Gastroesophageal sphincter (tissue), 4 donors: ENCODE data around the gene MSLN. TPM values are rescaled to one million over a fixed set of nuclear protein-coding genes. Genes with fewer than 3 reads are reported as not detected.

Experiments
- ATAC-seq: fragments of 150-250 bp; one replicate; pipeline ENCODE4 v1.9.1; 2016; ENCODE audit warnings: mild to moderate bottlenecking, moderate library complexity
- H3K27ac ChIP-seq, 4 donors: fragments of 200-600 bp; sonication (generic) in 3 of 4; 1 replicate in 3 of 4; 2 replicates in 1 of 4; pipeline ENCODE4 v1.5.1; 2016 to 2019
- H3K27me3 ChIP-seq: fragments of 200-600 bp; sonication (generic); one replicate; pipeline ENCODE4 v1.5.1; 2019
- H3K36me3 ChIP-seq, 2 donors: fragments of 200-600 bp; sonication (generic); one replicate each; pipeline ENCODE4 v1.5.1; 2019; ENCODE audit warnings: control low read depth in 1 of 2
- H3K4me1 ChIP-seq, 3 donors: fragments of 200-600 bp; sonication (generic); 1 replicate in 2 of 3; 2 replicates in 1 of 3; pipeline ENCODE4 v1.5.1; 2016 to 2019; ENCODE audit warnings: control low read depth in 2 of 3
- H3K4me3 ChIP-seq, 2 donors: fragments of 200-600 bp; sonication (generic); one replicate each; pipeline ENCODE4 v1.5.1; 2019; ENCODE audit warnings: mild to moderate bottlenecking in 1 of 2, moderate library complexity in 1 of 2
- H3K9me3 ChIP-seq, 3 donors: fragments of 200-600 bp; sonication (generic); one replicate each; pipeline ENCODE4 v1.5.1; 2017 to 2019; ENCODE audit warnings: control low read depth in 2 of 3
- EP300 ChIP-seq: sonication (generic); formaldehyde crosslinking; IDR thresholded peaks from one replicate; pipeline ENCODE4 v1.6.1; 2017; ENCODE audit warnings: antibody characterized with exemption, mild to moderate bottlenecking
- POLR2A ChIP-seq, 2 donors: fragments of 450-650 bp; IDR thresholded peaks; one replicate each; pipeline ENCODE4 v1.6.1; 2017; ENCODE audit warnings: antibody characterized with exemption in 2 of 2, mild to moderate bottlenecking in 2 of 2, moderate library complexity in 1 of 2
- POLR2AphosphoS5 ChIP-seq: sonication (generic); formaldehyde crosslinking; IDR thresholded peaks from one replicate; pipeline ENCODE4 v1.6.1; 2017; ENCODE audit warnings: antibody characterized with exemption
- WGBS, 2 donors: methylation state at CpG; one replicate each; pipeline ENCODE4 v1.1.5; 2018; ENCODE audit warnings: low coverage in 1 of 2; 5-methylcytosine and 5-hydroxymethylcytosine counted together
- total RNA-seq, 4 donors: library from RNA; depleted of rRNA; stranded (reverse); fragments of >200 nt; gene quantifications; one replicate each; pipeline ENCODE4 v1.1.0, GENCODE V29; 2016
- TF ChIP-seq, protein P1 (sequence below), 4 experiments: fragments of 200-600 bp in 2 of 4; fragments of 450-650 bp in 2 of 4; sonication (generic) in 1 of 4; IDR thresholded peaks; one replicate each; pipeline ENCODE4 v1.5.1; 2017 to 2019; ENCODE audit warnings: antibody characterized with exemption in 4 of 4, mild to moderate bottlenecking in 2 of 4, moderate library complexity in 2 of 4

The MSLN gene
- total RNA-seq, 4 donors from 2014 or later, result 0.73 to 7.2 TPM; not detected in 2

DNA sequence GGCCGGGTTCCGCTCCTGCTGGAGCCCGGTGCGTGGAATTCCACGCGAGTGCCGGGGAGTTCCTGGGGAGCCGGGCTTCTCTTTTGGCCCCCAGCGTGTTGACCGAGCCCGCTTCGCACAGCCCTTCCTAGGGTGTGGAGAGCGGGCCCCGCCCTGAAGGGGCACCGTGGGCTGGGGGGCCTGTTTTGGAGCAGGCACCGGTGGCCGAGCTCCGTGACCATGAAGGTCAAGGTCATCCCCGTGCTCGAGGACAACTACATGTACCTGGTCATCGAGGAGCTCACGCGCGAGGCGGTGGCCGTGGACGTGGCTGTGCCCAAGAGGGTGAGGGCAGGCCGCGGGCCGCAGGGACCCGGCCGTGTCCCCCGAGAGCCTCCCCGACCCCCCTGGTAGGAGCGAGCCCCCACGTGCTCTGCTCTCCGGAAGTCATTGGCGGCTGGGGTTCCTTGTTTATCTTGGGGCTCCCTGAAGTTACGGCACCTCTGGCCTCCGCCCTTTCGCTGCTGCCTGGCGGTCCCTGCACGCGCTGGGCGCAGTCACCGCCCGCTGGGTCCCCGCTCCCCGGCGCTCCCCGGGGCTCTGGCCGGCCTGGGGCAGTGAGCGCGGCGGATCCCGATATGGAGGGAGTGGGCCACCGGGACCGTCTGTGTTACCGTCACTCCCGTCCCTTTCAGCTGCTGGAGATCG lies 33.1 kb upstream of the MSLN start:
- peaks cover 0 to 37% (median 18%) of the 10 kb centered on the region in 3 donors for H3K4me1 ChIP-seq
- H3K9me3 ChIP-seq, result no peaks in the 10 kb centered on the region
- no peak for TF ChIP-seq POLR2AphosphoS5
- H3K4me3 ChIP-seq, result peak overlapping the region; percentile 6 to 56
- peaks cover 0 to 34% of the 10 kb centered on the region in 2 donors for H3K36me3 ChIP-seq
- WGBS, 2 donors, result no CpG with 5 or more reads among the region's 61 CpGs
- H3K27me3 ChIP-seq, result peaks cover 55% of the 10 kb centered on the region
- peak overlapping the region in 2 of 4 donors; percentile 3 to 51 for H3K27ac ChIP-seq
- ATAC-seq, result peak; percentile 6

DNA sequence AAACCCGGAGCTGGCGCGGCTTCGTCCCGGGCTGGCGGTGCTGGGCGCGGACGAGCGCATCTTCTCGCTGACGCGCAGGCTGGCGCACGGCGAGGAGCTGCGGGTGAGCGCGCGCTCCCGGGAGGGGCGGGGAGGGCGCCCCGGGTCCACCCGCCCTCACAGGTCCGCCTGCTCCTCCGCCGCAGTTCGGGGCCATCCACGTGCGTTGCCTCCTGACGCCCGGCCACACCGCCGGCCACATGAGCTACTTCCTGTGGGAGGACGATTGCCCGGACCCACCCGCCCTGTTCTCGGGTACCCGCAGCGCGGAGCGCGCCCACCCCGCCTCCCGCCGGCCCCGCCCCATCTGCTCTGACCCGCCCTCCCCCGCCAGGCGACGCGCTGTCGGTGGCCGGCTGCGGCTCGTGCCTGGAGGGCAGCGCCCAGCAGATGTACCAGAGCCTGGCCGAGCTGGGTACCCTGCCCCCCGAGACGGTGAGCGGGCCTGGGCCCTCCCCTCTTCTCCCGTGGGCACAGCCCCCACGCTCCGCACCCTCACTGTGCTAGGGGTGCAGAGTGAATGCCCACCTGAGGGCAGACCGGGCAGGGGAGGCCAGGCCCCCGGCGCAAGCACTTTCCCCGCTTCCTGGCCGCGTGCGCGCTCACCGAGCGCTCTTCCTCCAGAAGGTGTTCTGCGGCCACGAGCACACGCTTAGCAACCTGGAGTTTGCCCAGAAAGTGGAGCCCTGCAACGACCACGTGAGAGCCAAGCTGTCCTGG lies 32.2 kb upstream of the MSLN start:
- Histone ChIP-seq H3K27me3 (peaks cover 55% of the 10 kb centered on the region), H3K9me3 (no peaks in the 10 kb centered on the region), H3K4me1 (peaks cover 0 to 35% (median 18%) of the 10 kb centered on the region in 3 donors), H3K4me3 (peak overlapping the region; percentile 6 to 56), H3K27ac (peak overlapping the region in 2 of 4 donors; percentile 3 to 51), H3K36me3 (peaks cover 0 to 40% of the 10 kb centered on the region in 2 donors)
- TF ChIP-seq, protein P1, sequence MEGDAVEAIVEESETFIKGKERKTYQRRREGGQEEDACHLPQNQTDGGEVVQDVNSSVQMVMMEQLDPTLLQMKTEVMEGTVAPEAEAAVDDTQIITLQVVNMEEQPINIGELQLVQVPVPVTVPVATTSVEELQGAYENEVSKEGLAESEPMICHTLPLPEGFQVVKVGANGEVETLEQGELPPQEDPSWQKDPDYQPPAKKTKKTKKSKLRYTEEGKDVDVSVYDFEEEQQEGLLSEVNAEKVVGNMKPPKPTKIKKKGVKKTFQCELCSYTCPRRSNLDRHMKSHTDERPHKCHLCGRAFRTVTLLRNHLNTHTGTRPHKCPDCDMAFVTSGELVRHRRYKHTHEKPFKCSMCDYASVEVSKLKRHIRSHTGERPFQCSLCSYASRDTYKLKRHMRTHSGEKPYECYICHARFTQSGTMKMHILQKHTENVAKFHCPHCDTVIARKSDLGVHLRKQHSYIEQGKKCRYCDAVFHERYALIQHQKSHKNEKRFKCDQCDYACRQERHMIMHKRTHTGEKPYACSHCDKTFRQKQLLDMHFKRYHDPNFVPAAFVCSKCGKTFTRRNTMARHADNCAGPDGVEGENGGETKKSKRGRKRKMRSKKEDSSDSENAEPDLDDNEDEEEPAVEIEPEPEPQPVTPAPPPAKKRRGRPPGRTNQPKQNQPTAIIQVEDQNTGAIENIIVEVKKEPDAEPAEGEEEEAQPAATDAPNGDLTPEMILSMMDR (IDR thresholded peaks at IDR 0.05), result no peak
- TF ChIP-seq POLR2A (IDR thresholded peaks at IDR 0.05), result peak in 1 of 2 donors; percentile 5
- no peak for TF ChIP-seq POLR2AphosphoS5
- TF ChIP-seq EP300, result no peak
- no CpG with 5 or more reads among the region's 80 CpGs for WGBS, 2 donors
- peak; percentile 60 for ATAC-seq

DNA sequence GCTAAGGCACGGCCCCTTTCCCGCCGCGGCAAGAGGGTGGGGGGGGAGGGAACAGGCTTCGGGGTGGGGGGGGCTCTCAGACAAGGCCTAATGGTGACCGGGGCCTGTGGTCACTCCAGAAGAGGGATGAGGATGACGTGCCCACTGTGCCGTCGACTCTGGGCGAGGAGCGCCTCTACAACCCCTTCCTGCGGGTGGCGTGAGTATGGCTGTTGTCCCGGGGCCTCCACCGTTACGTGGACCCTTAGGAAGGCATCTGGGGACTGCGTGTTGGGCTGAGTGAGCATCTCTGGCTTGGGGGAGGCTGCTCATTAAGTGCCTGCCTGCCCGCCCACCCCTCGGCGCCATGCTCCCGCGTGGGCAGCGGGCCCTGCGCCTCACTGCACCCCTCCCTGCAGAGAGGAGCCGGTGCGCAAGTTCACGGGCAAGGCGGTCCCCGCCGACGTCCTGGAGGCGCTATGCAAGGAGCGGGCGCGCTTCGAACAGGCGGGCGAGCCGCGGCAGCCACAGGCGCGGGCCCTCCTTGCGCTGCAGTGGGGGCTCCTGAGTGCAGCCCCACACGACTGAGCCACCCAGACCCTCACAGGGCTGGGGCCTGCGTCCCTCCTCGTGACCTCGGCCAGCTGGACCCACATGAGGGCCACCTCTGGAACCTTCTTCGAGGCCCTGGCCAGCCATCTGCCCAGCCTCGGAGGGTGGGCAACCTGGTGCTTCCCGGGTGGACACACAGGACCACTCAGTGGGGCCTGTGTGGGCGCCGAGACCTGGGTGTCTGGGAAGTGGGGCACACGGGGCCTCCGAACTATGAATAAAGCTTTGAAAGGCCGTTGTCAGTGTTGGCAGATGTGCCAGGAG lies 31.4 kb upstream of the MSLN start:
- ATAC-seq, result no peak
- peaks cover 0 to 48% of the 10 kb centered on the region in 2 donors for H3K36me3 ChIP-seq
- H3K4me1 ChIP-seq, result peaks cover 0 to 35% (median 18%) of the 10 kb centered on the region in 3 donors
- peaks cover 54% of the 10 kb centered on the region for H3K27me3 ChIP-seq
- no peak overlapping the region for H3K27ac ChIP-seq
- H3K9me3 ChIP-seq, result no peaks in the 10 kb centered on the region
- TF ChIP-seq, protein P1 (IDR thresholded peaks at IDR 0.05), result no peak
- TF ChIP-seq POLR2A (IDR thresholded peaks at IDR 0.05) (no peak), EP300 (no peak), POLR2AphosphoS5 (no peak)
- H3K4me3 ChIP-seq, result peak overlapping the region in 1 of 2 donors; percentile 56
- WGBS, 2 donors, result no CpG with 5 or more reads among the region's 55 CpGs

DNA sequence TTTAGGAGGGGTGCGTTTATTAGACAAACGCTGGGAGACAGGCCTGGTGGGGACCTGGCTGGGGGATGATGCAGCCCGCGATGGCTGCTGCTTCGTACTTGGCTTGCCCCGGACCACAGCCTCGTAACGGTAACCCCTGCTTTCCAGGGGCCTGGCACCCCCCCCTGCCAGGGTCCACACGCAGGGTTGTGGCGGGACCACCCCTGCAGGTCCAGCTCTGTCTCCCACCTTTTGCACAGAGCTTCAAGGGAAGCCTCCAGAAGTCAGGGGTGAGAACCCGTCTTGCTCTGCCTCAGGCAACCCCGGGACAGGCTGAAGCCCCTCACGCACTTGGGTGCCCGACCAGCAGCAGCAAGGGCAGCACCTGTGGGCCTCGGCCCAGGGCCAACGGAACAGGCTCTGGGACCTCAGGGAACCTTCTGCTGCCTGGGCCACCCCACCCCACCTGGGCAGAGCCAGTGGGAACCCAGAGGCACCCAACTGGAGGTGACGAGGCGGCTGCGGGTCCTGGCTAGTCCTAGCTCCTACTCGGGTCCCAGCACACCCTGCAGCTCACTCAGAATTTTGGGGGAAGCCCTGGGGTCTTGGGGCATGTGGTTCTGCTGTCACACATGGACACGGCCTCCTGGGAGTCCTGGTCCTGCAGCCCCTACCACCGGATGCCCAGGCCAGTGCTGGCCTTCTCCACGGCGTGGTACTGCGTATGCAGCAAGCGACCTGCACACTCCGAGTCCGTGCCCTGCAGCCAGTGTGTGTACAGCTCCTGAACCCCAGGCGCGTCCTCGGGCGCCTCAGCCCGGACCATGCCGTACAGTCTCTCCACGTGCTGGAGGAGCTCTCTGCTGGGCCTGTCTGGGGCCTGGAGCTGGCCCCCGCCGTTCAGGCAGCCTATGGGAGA lies 30.5 kb upstream of the MSLN start:
- no peak overlapping the region for H3K27ac ChIP-seq
- peaks cover 0 to 57% of the 10 kb centered on the region in 2 donors for H3K36me3 ChIP-seq
- no peak overlapping the region for H3K4me3 ChIP-seq
- H3K27me3 ChIP-seq, result peaks cover 45% of the 10 kb centered on the region
- TF ChIP-seq, protein P1 (IDR thresholded peaks at IDR 0.05), result no peak
- TF ChIP-seq POLR2A (IDR thresholded peaks at IDR 0.05) (no peak), POLR2AphosphoS5 (no peak), EP300 (no peak)
- peaks cover 0 to 35% (median 18%) of the 10 kb centered on the region in 3 donors for H3K4me1 ChIP-seq
- H3K9me3 ChIP-seq, result no peaks in the 10 kb centered on the region
- WGBS, 2 donors, result no CpG with 5 or more reads among the region's 37 CpGs
- no peak for ATAC-seq
